NCI-H2171 (cell line): ENCODE data around the gene FBXL4.

Experiments
- DNase-seq: peaks from one replicate; lab custom pipeline; 2025; lab: John Stamatoyannopoulos, UW

Gene FBXL4

GRCh38 chr6:98824902-98825599, 122.7 kb downstream of the FBXL4 start:
- no peak for DNase-seq

- no peak for DNase-seq
Measured at GRCh38 chr6:98824162-98824901, 123.4 kb downstream of the FBXL4 start.

GRCh38 chr6:98823428-98824161, 124.2 kb downstream of the FBXL4 start:
- DNase-seq = no peak

GRCh38 chr6:98821756-98822405, 125.9 kb downstream of the FBXL4 start:
- DNase-seq = no peak
